HG03064 (cell line): ENCODE results near the gene HIC2.
"Not testable (repeated sequence)": the region's sequence is repeated elsewhere in the genome, so short reads cannot be mapped to it uniquely, and the experiment has no call there.

ENCODE experiments used
- ATAC-seq: cut with Tn5 transposase; IDR thresholded peaks from one replicate; pipeline ENCODE4 v1.9.1; 2021; ENCODE audit warnings: low read depth; ENCODE audit not compliant: unreplicated experiment

The HIC2 gene

DNA sequence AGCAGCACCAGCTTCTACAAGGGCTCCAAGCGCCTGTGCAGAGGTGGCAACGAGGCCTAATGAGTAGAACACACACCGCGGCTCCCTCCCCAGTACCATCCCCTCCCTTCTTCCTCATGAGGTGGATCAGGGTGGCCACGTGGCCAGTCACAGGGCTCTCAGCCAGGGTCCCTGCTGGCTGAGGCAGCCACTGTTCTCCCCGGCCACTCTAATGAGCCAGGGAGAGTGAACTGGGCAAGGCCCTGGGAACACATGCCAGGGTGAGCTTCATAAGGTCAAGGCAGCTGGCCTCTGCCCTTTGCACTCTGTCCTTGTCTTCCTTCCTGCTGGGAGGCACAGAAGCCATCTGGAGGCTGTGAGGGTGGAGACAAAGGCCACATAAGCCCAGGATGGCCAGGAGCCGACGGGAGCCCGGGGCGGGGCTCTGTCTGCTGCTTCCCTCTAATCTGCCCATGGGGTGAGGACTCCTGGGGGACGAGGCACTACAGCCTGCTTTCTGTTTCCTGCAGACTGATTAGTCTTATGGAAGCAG, 72.0 kb downstream of the HIC2 start:
- not testable (repeated sequence) for ATAC-seq

DNA sequence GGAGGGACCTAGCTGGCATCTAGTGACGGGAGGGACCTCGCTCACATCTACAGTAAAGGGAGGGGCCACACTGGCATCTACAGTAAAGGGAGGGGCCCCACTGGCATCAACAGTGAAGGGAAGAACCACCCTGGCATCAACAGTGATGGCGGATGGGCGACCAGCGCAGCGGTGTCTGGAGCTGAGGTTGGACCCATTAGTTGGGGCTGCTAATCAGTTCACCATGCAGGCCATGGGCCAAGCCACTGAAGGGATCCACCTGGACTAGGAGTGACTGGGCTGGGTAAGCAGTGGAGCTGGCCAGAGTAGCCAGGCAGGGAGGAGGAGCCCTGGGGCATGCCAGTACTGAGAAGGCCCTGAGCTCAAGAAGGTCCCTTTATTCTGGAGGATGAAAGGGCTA, 73.4 kb downstream of the HIC2 start:
- ATAC-seq: not testable (repeated sequence)

DNA sequence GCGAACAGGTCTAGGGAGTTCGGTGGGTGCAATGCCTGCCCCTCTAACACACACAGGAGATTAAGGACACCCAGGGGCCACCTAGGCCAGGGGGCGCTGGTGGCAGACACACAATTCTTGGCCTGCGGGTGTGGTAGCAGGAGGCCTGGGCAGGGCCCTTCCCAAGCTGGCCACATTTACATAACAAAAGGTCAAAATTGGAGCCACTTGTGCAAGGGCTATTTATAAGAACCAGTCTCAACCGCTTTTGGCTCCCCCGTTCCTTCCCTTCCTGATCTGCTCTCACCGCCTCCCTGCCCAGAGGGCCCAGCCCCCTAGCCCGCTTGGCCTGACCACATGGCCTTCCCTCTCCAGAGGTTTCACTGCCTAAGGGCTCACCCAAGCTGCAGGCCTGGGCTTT, 75.1 kb downstream of the HIC2 start:
- ATAC-seq: not testable (repeated sequence)

DNA sequence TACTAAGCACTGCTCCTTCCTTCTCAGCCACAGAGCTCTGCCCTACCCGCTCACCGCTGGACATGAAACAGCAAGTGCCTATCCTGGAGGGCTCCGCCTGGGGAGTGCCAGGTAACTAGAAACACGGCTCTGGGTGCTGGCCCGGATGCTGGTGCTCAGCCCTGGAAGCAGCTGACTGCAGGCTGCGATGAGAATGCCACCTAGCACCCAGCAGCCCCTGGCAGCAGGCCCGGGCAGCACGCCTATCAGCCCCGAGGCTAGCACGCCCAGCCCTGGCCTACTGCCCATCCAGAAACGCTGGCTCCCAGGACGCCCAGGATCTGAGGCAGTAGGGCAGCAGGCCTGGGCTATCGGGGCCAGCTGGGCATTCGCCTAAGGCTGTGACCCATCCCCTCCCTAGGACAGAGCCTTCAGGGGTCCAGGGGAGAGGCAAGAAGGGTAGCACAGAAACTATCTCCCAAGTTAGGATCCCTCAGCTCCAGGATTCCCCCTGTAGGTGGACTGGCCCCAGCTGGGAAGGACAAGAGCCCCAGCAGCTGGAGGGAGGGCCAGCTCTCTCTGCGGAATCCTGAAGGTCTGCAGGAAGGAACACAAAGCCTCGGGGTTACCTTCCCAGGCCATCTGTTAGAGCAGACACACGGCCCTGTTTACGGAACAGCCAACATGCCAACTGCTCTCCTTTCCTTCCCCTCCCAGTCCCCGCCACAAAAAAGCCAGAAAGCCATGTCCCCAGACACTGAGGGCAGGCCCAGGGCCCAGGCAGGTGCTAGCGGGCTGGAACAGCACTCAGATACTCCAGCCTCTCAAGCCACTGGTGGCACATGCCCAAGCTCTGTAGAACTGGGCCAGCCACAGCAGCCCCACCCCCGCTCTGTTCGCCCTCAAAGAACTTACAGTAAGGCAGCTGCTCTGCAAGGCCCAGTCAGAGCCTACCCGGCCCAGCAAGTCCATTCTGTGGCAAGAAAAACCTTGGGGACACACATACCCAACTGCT, 76.9 kb downstream of the HIC2 start:
- ATAC-seq: not testable (repeated sequence)

DNA sequence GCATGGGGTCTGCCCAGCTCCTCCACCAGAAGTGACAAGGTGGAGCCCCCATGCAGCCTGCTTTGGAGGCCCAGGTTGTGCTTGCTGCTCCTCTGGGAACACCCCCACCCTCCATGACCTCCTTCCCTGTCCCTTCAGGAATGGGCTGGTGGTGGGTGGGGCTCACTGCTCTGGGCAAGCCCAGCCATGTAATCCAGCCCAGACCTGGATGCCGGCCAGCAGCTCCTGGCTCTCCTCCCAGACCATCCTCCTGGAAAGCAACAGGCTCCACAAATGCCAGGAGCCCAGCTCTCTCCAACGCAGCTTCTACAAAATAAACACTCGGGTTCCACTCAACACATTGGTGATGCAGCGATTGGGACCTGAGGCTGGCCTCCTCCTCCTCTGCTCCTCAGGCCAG, 80.8 kb downstream of the HIC2 start:
- ATAC-seq: not testable (repeated sequence)

DNA sequence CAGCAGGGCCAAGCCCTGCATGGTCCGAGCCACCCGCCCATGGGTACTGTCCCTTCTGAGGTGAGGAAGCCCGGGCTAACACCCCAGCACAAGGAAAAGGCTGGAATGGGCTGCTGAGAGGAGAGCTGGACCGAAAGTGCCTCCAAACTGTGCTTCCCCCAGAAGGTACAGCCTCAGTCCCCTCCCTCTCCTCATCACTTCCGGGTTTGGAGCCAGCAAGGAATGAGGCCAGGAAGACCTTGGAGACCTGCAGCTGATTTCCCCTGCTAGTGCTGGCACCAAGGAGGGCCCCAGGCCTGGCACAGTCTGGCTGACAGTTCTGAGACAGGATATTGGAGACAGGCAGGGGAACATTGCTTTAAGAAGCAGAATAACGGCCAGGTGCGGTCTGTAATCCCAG, 81.3 kb downstream of the HIC2 start:
- not testable (repeated sequence) for ATAC-seq

DNA sequence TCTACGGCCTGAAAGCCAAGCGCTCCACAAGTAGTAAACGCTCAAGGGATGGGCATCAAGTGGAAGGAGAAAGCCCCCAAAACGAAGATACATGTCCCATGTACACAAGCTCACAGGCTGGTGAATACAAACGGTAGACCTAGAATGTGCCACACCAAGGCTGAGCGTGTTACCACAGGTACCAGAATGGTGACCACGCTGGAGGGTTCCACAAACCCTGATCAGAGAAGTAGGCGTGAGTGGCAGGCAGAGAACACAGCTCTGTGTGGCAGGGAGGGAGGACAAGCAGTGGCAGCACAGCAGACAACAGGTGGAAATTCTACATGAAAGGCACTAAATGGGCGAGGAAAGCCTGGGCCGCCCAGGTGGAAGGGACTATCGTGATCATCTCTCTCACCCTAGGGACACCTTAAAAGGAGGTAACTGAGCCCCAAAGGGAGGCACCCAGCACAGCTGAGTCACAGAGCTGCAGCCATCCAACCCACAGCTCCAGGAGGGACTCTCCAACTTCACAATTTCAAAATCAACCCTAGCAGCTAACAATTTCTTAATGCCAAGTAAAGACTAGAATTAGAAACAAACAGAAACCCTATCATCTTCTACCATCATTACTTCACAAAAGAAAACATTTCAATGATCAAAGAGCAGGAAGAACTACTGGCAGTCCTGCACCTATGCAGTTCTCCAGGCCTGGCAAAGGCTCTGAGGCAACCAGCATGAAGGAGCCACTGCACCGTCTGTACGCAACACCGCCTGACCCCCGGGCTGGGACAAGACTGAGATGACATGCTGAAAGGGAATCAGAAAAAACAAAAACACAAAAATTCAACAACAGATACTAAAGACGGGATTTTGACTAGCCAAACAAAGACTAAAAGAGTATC, 82.7 kb downstream of the HIC2 start:
- ATAC-seq: not testable (repeated sequence)
